Measurements from ENCODE around the gene C14orf180.

The C14orf180 gene

GRCh38 chr14:104582662-104583061 lies 3.1 kb downstream of the C14orf180 start:
- DNase-seq: no peak

- DNase-seq: no peak
These were observed 4.1 kb downstream of the C14orf180 start for GRCh38 chr14:104583424-104584306.

DNA sequence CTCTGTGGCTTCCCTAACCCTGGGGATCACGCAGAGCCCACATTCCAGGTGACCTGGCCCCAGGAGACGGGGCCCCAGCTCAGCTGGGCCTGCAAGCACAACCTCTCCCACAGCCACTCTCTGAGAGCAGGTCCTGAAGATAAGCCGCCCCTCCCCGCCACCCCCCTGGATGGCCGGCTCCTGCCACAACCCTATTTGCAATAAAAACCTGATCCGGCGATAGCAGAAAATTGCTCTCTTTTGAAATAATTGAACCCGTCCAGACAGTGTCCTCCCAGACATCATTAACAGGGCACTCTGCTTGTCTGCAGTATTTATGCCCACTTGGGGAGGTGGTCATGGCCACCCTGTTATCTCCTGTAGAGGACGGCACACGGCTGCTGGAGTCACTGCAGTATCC lies 5.0 kb downstream of the C14orf180 start:
- no peak for DNase-seq

DNA sequence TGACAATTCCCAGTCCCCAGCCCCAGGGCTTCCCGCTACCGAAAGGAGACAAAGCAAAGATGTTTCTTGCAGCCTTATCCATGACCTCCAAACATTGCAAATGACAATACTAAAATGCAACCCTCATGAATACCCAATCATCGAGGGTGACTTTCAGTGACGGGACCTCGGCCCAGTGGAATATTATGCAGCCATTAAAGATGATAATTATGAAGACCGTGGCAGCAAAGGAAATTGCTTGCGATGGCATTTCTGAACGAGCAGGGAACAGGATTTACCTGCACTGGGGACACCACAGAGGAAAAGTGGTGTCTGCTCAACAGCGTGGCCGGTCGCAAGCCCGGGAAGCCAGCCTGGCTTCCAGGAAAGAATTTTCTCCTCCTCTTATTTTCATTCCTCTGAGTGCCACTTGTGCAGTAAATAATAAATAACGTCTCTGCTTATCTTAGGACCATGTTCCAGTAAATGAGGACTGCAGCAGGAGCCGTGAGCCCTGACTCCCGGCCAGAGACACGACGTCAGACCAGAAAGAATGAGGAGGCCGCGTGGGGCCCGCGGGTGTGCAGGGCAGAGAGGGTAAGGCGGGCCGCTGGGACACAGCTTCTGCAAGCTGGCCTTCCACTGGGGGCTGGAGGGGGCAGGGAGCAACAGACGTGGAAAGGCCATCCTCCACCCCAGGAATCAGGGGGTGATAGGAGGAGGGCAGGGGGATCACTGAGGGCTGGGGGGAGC lies 6.6 kb downstream of the C14orf180 start:
- no peak for DNase-seq

- DNase-seq: no peak
These were observed 7.5 kb downstream of the C14orf180 start for GRCh38 chr14:104586832-104587620.

- no peak for DNase-seq
These were observed 8.1 kb downstream of the C14orf180 start for GRCh38 chr14:104587641-104588040.

DNA sequence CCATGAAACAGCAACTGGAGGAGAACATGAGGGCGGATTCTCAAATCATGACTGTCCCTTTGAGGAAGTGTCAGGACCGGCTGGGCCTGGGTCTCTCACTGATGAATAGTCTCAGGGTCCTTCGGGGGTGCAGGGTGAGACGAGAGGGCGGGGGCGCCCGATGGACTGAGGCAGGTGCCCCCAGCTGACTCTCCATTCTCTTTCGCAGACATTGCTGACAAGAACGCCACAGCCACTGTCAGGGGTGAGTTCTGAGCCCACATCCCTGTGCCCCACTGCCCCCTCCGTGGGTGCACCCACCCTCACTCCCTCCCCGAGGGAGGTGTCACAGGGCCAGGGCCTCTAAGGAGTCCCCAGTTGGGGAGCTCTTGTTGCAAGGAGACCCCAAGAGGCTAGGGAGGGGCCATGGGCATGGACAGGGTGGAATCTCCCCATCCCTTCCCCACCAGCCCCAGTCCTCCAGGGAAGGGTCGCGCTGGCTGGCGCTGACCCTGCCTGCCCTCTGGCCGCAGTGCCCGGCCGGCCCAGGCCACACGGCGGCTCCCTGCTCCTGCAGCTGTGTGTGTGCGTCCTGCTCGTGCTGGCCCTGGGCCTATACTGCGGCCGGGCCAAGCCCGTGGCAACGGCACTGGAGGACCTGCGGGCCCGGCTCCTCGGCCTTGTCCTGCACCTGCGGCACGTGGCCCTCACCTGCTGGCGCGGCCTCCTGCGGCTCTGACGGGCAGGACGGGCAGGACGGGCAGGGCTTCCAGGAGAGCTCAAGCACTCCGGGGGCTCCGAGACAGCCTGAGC lies 8.7 kb downstream of the C14orf180 start:
- no peak for DNase-seq

- no peak for DNase-seq
These were observed 10.0 kb downstream of the C14orf180 start for GRCh38 chr14:104589338-104590195.

DNA sequence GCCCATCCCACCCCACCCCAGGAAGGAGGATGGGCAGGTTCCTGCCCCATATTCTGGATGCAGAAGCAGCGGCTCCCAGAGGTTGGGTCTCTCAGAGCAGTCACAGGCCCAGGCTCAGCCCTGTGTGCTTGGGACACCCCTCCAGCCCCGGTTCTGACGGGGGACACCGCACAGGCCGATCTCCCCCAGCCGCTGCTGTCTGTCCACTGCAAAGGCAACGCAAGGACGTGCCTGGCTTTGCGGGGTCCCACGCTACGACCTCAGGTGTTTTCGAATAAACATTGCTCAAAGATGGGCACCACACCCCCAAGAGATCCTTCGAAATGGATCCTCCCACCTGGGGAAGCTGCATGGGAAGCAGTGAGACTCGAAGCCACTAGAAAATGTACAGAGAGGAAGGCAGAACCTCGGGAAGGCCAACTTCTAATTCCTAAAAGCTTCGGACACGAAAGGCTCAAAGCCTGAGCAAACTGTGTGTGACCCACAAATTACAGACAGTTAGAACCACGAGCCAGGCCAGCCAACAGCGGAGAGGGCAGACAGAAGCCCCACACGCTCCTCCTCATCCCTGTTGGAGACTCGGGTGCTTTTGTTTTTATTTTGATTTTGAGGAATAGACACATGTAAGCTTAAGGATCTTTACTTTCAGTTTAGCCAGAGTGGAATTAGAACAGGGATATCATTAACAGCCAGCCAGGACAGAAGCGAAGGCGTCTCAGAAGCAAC lies 10.8 kb downstream of the C14orf180 start:
- DNase-seq: no peak

- no peak for DNase-seq
These were observed 11.5 kb downstream of the C14orf180 start for GRCh38 chr14:104591031-104591430.

- DNase-seq: no peak
These were observed 12.1 kb downstream of the C14orf180 start for GRCh38 chr14:104591506-104592291.

- DNase-seq: no peak
These were observed 12.7 kb downstream of the C14orf180 start for GRCh38 chr14:104592292-104592672.

DNA sequence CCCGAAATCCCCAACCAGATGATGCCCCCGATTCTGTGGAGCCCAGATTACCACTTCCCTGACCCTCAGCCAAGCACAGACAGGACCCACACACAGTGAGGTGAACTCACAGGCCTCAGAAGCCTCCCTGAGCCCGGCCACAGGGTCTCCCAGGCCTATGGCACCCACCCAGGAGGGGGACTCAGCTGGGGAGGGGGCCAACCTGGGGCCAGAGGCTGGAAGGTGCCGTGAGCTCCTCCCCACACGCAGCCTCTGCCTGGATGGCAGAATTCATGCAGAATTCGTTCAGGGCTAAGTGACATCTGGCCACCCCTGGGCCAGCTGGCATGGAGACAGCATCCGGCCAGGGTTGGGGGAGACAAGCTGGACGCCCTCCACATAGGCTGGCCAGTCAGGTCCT lies 13.2 kb downstream of the C14orf180 start:
- DNase-seq: no peak

DNA sequence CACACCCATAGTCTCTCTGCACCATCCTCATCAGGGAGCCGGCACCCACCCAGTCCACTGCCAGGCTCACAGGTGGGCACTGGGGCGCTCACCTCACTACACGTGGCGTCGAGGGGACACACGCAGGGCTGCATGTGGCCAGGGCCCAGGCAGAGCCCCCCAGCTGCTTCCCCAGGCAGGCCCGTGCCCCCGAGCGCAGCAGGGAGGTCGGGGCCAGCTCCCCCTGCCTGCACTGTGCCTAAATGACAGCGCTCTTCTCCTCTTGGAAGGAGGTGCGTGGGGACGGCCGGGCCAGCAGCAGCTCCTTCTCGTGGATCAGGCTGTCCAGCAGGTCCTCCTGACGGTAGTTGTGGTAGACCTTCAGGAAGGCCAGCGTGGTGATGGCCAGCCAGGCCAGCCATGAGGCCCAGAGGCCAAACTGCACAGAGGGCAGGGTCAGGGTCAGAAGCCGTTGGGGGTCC lies 13.7 kb downstream of the C14orf180 start:
- no peak for DNase-seq

DNA sequence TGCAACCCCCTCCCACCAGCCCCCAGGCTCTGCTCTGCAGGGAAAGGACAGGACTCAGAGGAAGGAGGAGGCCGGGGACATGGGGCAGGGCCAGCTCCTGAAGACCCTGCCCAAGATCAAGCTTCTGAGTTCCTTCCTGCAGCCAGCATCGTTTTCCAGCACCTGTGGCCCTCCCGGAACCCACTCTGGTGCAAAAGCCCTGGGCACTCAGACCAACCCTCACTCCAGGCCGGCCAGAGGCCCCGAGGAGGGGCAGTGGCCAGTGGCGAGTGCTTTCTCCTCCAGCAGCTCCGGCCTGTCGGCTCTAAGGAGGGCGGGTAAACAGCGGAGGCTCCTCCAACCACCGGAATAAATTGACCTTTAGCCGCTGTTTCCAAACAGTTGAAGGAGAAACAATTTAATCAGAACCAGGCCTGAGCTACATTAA lies 14.2 kb downstream of the C14orf180 start:
- DNase-seq: no peak

DNA sequence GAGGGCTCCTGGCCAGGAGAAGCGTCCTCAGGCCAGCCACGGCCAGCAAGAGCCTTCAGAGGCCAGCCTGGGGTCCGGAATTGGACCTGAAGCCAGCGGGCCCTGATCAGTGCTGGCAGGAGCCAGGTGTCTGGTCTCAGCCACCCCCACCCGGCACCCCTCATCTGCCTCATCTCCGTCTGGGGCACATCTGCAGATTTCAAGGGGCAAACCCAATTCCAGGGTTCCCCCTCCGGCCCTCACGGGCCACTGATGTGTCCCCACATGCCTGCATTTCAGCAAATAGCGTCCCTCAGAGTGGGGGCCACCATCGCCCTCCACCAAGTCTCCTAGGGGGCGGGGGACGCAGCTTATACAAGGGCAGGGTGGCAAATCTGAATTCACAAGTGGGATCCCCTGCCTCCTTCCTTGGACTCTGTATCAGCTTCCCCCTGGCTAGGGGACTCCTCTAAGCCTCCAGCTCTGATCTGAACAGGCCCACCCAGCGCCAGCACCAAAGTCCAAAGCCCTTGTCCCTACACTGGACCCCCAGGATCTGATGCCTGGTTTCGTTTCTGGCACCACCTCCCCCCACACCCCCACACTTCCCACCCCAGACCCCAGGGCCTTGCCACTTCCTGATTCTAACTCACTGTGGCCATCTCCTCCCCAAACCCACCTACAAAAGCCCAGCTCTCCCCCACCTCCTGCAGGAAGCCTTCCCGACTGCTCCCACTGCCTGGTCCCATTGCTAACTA lies 14.9 kb downstream of the C14orf180 start:
- DNase-seq: no peak

DNA sequence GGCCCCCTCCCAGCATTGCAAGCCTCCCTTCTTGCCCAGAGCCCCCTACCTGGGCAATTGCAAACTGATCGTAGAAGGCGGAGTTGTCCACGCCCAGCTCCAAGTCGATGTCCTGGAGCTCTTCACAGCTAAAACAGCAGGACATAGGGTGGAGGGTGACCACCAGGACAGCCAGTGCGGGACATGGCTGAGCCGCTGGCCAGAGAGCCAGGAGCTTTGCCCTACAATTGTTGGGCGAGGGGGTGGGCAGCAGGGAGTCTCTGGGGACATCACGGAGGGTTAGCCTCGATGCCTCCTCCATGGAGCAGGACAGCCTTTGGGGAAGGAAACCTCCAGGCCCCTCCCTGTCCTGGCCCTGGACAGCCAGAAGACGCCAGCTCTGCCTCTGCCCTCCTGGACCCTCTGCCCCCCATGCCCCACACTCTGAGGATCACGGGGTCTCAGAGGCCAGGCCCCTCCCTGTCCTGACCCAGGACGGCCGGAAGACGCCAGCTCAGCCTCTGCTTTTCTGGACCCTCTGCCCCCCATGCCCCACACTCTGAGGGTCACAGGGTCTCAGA lies 15.6 kb downstream of the C14orf180 start:
- DNase-seq: no peak

DNA sequence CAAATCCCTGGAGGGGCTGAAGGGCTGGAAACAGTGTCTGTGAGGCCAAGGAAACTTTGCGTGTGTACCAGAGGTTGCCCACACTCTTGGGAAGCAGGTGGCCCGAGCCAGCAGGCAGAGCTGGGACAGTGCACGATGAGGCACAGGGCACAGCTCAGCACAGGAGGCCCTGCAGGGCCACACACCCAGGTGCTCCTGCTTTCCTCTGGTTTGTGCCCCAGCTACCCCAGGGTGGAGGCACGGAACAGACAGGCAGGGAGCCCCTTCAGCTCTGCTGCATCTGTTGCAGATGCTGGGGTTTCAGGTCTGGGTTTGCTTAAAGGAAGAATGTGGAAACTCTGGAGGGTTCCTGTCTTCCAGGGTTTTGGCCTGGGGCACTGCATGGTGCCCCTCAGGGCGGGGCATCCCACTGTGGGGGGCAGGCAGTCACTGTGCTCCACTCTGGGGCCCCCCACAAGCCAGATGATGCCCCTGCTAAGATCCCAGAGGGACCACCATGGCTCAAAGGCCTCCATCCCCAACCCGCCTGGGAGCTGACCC lies 16.4 kb downstream of the C14orf180 start:
- DNase-seq: no peak

All from amniotic stem cell (primary cell).